ENCODE results near the gene TRIM26. TPM values are rescaled to one million over a fixed set of nuclear protein-coding genes. Genes with fewer than 3 reads are reported as not detected.

TRIM26 gene
- total and polyA plus RNA-seq, 2 of the 13 experiments (the other 11 are each of a cell fraction or from before 2014, with no cell fraction given) = 27.1 to 38.7 TPM

GRCh38 chr6:30163090-30163917, 49.9 kb downstream of the TRIM26 start, which contains the start of gene TRIM15 (continued):
- TF ChIP-seq CEBPZ (IDR thresholded peaks at IDR 0.05; ENCODE audit: low read length) (no peak), ZNF766 (CRISPR knock-in tag; IDR thresholded peaks at IDR 0.05; ENCODE audit: borderline replicate concordance) (peak; percentile 4; the same call in 1 of the 2 replicates), SOX13 (IDR thresholded peaks at IDR 0.05) (no peak), SOX13 (CRISPR knock-in tag; conservative IDR thresholded peaks at IDR 0.05 in 1 of 2, IDR thresholded peaks at IDR 0.05 in 1 of 2) (peak in 1 of 2 experiments; percentile 45; a peak in 2 of 4 replicates), ZSCAN12 (CRISPR knock-in tag; IDR thresholded peaks at IDR 0.05) (no peak), KIAA2018 (CRISPR knock-in tag; IDR thresholded peaks at IDR 0.05; ENCODE audit: borderline replicate concordance) (0 out of 2 replicates have a peak, but pooled peaks have one; percentile 77), ZNF569 (CRISPR knock-in tag; IDR thresholded peaks at IDR 0.05; ENCODE audit: borderline replicate concordance) (no peak), ZNF780A (CRISPR knock-in tag; IDR thresholded peaks at IDR 0.05) (peak; percentile 71; the same call in 1 of the 2 replicates), TOE1 (CRISPR knock-in tag; IDR thresholded peaks at IDR 0.05) (peak; percentile 75; the same call in 1 of the 2 replicates), ZNF501 (CRISPR knock-in tag; IDR thresholded peaks at IDR 0.05) (peak; percentile 95), ZNF256 (CRISPR knock-in tag; conservative IDR thresholded peaks at IDR 0.05) (peak; percentile 83; the same call in 1 of the 2 replicates), PRDM10 (CRISPR knock-in tag; IDR thresholded peaks at IDR 0.05; ENCODE audit: low read depth) (no peak)
